K562 (cell line): ENCODE results near the gene TMEM163. TPM values are rescaled to one million over a fixed set of nuclear protein-coding genes. Genes with fewer than 3 reads are reported as not detected.

ENCODE experiments used
- ATAC-seq: fragments of 200-7000 bp; cut with Tn5 transposase; 3 replicates; pipeline ENCODE4 v1.9.1; 2020; ENCODE audit warnings: moderate library complexity
- BruUV-seq: library from RNA; stranded (reverse); fragments of 400-500 nt; replicated peaks from 2 replicates; lab custom pipeline; 2021; lab: Mats Ljungman, UMichigan
- CTCF ChIA-PET: fragments of 300-600 bp; formaldehyde crosslinking; extraction: SDS; loops from one replicate; lab custom pipeline; 2021; ENCODE audit warnings: low intra/inter-chr PET ratio; lab: Yijun Ruan, JAX
- POLR2A ChIA-PET: fragments of 300-600, 350-650 bp; sonication (Branson Sonifier 250); formaldehyde crosslinking; extraction: SDS; loops from one replicate; lab custom pipeline; 2021; ENCODE audit warnings: antibody characterized with exemption, inconsistent platforms; lab: Yijun Ruan, JAX
- DNase-seq, 4 experiments: peaks; one replicate each; pipeline versions ENCODE4 v3.0.0 to v3.0.0-alpha.2; 2011 to 2018; ENCODE audit warnings: low spot score in 3 of 4, mixed read lengths in 3 of 4; ENCODE audit errors: extremely low read depth in 1 of 4
- FAIRE-seq: peaks from 2 replicates; lab custom pipeline; 2011; peaks lifted over from hg19 to GRCh38; lab: Jason Lieb, UNC
- H2AFZ ChIP-seq: 2 replicates; pipeline ENCODE4 v1.6.0; 2011; ENCODE audit warnings: low read depth, low read length, control low read depth, inconsistent platforms
- H3K27ac ChIP-seq: fragments of 200-600 bp; 3 replicates; pipeline ENCODE4 v1.8.0; 2011; ENCODE audit warnings: low read depth, mild to moderate bottlenecking, control low read depth, inconsistent platforms, low read length, moderate library complexity, mixed read lengths; ENCODE audit errors: extremely low read depth
- H3K27me3 ChIP-seq, 2 experiments: fragments of 300-600 bp in 1 of 2; 2 replicates in 1 of 2; 3 replicates in 1 of 2; pipeline versions ENCODE4 v1.6.0 to v1.8.0; 2011; ENCODE audit warnings: inconsistent platforms in 2 of 2, low read length in 2 of 2, mild to moderate bottlenecking in 1 of 2, mixed read lengths in 1 of 2, moderate library complexity in 1 of 2; ENCODE audit not compliant: control insufficient read depth in 2 of 2, insufficient read depth in 2 of 2
- H3K36me3 ChIP-seq: fragments of 300-600 bp; 3 replicates; pipeline ENCODE4 v1.8.0; 2011; ENCODE audit warnings: mild to moderate bottlenecking, low read length, inconsistent platforms; ENCODE audit not compliant: control insufficient read depth, insufficient read depth
- H3K4me1 ChIP-seq, 2 experiments: fragments of 200-600 bp in 1 of 2; replicated peaks in 1 of 2; 2 replicates in 1 of 2; 3 replicates in 1 of 2; pipeline versions ENCODE4 v1.5.1 to v1.8.0; 2011; ENCODE audit warnings: inconsistent platforms in 2 of 2, low read length in 2 of 2, mild to moderate bottlenecking in 1 of 2, mixed read lengths in 1 of 2, moderate library complexity in 1 of 2; ENCODE audit not compliant: control insufficient read depth in 2 of 2, insufficient read depth in 2 of 2
- H3K4me2 ChIP-seq: 2 replicates; pipeline ENCODE4 v1.6.1; 2011; ENCODE audit warnings: low read length, control low read depth, inconsistent platforms, mixed read lengths; ENCODE audit not compliant: insufficient read depth
- H3K4me3 ChIP-seq: fragments of 200-600 bp; sonication (generic), shearing (Covaris generic); 2 replicates; pipeline ENCODE4 v1.5.1; 2016; ENCODE audit warnings: control low read depth, inconsistent platforms
- H3K79me2 ChIP-seq: fragments of 200-600 bp; 3 replicates; pipeline ENCODE4 v1.8.0; 2011; ENCODE audit warnings: low read length, inconsistent platforms; ENCODE audit not compliant: control insufficient read depth, insufficient read depth
- H3K9ac ChIP-seq, 2 experiments: 2 replicates each; pipeline versions ENCODE4 v1.6.0 to v1.6.1; 2011; ENCODE audit warnings: low read depth in 2 of 2, low read length in 2 of 2, control low read depth in 1 of 2, inconsistent platforms in 1 of 2, mild to moderate bottlenecking in 1 of 2, mixed read lengths in 1 of 2; ENCODE audit not compliant: insufficient read depth in 1 of 2
- H3K9me1 ChIP-seq: one replicate; pipeline ENCODE4 v1.6.0; 2011; ENCODE audit warnings: inconsistent platforms, mild to moderate bottlenecking, low read length, moderate library complexity; ENCODE audit not compliant: control insufficient read depth, insufficient read depth
- H3K9me3 ChIP-seq: replicated peaks from 2 replicates; pipeline ENCODE4 v1.5.1; 2011; ENCODE audit warnings: low read depth, low read length, inconsistent platforms; ENCODE audit not compliant: control insufficient read depth, insufficient read depth
- H4K20me1 ChIP-seq: replicated peaks from 2 replicates; pipeline ENCODE4 v1.6.1; 2011; ENCODE audit warnings: low read length, inconsistent platforms, mixed read lengths; ENCODE audit not compliant: control insufficient read depth, insufficient read depth
- ETV1 ChIP-seq: fragments of 450-650 bp; conservative IDR thresholded peaks from 2 replicates; pipeline ENCODE4 v1.6.1; 2016; ENCODE audit warnings: missing genetic modification characterization, control low read depth, low read depth, missing compliant biosample characterization
- NEUROD1 ChIP-seq: fragments of 150-350 bp; IDR thresholded peaks from 2 replicates; pipeline ENCODE4 v1.6.1; 2014; ENCODE audit warnings: borderline replicate concordance, low read length, low read depth; ENCODE audit not compliant: partially characterized antibody
- POLR2A ChIP-seq: fragments of 450-650 bp; conservative IDR thresholded peaks from 2 replicates; pipeline ENCODE4 v1.6.1; 2016
- TARDBP ChIP-seq: fragments of 450-650 bp; IDR thresholded peaks from 2 replicates; pipeline ENCODE4 v1.6.1; 2016
- ZNF174 ChIP-seq: fragments of 250-450 bp; sonication (Bioruptor Pico); IDR thresholded peaks from 2 replicates; pipeline ENCODE4 v1.4.0; 2020; ENCODE audit warnings: mild to moderate bottlenecking
- ZNF224 ChIP-seq: sonication (generic); formaldehyde crosslinking; IDR thresholded peaks from 2 replicates; pipeline ENCODE4 v1.8.0; 2022; ENCODE audit warnings: mild to moderate bottlenecking, missing genetic modification reagents
- WGBS: fragments of 100-300 bp; shearing (Covaris generic); methylation state at CpG from one replicate; pipeline ENCODE4 v1.1.6; 2016; ENCODE audit warnings: low coverage, mixed read lengths; ENCODE audit not compliant: insufficient coverage; ENCODE audit errors: missing lambda C conversion rate; 5-methylcytosine and 5-hydroxymethylcytosine counted together
- in situ Hi-C: fragments of 300-500 bp; cut with MboI; formaldehyde crosslinking; loops from 4 replicates; pipeline ENCODE4 v1.15.0; 2018; ENCODE audit warnings: inconsistent platforms, mixed read lengths
- intact Hi-C: fragments of 100-400 bp; cut with micrococcal nuclease; formaldehyde crosslinking; loops from 2 replicates; pipeline ENCODE4 v1.14.2; 2022
- polyA plus RNA-seq, 8 experiments: library from polyadenylated mRNA; depleted of rRNA in 4 of 8; stranded (reverse) in 5 of 8; unstranded in 3 of 8; fragments of >200 nt; fragmentation: Nextera tagmentation in 2 of 8; fragmentation: Illumina TruSeq in 1 of 8; extraction: Ambion mirVana in 2 of 8; extraction: Trizol in 1 of 8; gene quantifications; 2 replicates each; pipeline versions ENCODE4 v1.2.1 to v1.2.3, GENCODE V29; 2011 to 2014; ENCODE audit warnings: inconsistent platforms in 1 of 8, missing spikeins in 1 of 8
- total RNA-seq, 7 experiments: library from RNA; depleted of rRNA in 6 of 7; stranded (reverse); fragments of >200 nt in 6 of 7; fragmentation: Illumina TruSeq in 2 of 7; extraction: Trizol in 2 of 7; gene quantifications; 2 replicates each; pipeline versions ENCODE4 v1.2.1 to v1.2.3, GENCODE V29; 2011 to 2021; ENCODE audit warnings: low replicate concordance in 1 of 7
- TF ChIP-seq, protein P1 (sequence below): fragments of 450-650 bp; formaldehyde crosslinking; IDR thresholded peaks from 2 replicates; pipeline ENCODE4 v1.4.0; 2020; ENCODE audit warnings: mild to moderate bottlenecking, moderate library complexity
- TF ChIP-seq, protein P2 (sequence below): fragments of 250-450 bp; sonication (Bioruptor Pico); IDR thresholded peaks from 2 replicates; pipeline ENCODE4 v1.5.0; 2022; ENCODE audit warnings: mild to moderate bottlenecking
- TF ChIP-seq, protein P3 (sequence below): sonication (generic); formaldehyde crosslinking; IDR thresholded peaks from 2 replicates; pipeline ENCODE4 v1.8.0; 2022; ENCODE audit warnings: mild to moderate bottlenecking, low read depth, missing genetic modification reagents
- TF ChIP-seq, protein P4 (sequence below): fragments of 250-450 bp; sonication (Bioruptor Pico); IDR thresholded peaks from 2 replicates; pipeline ENCODE4 v1.5.0; 2020; ENCODE audit warnings: mild to moderate bottlenecking

Gene TMEM163
- total and polyA plus RNA-seq, 9 of the 15 experiments (the other 6 are each of a cell fraction or from before 2014, with no cell fraction given) = 0.04 to 0.68 (median 0.16) TPM; not detected in 3

DNA sequence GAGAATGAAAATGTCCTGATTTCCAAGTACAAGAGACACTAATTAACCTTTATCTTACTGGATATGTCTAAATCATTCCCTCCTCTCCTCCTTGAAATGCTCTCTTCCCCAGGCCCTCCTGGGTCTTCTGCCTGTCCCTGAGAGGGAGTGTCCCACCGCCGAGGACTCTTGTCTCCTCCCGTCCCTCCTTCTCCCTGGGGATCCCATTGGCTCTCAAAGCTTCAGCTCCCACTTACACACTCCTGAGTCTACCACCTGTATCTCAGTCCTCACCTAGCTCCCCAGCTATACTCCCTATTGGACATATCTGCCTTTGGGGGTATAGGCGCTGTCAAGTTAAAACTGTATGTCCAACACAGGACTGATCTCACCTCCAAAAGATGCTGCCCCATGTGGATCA is 116.1 kb downstream of the TMEM163 start:
- Histone ChIP-seq H3K36me3 (no peaks in the 10 kb centered on the region), H3K27me3 (peaks cover 10 to 15% of the 10 kb centered on the region in 2 experiments; a peak in 3 of 5 replicates), H3K9ac (no peak overlapping the region), H3K4me2 (no peak overlapping the region), H3K27ac (no peak overlapping the region), H4K20me1 (no peaks in the 10 kb centered on the region), H3K79me2 (no peaks in the 10 kb centered on the region), H3K9me3 (no peaks in the 10 kb centered on the region), H3K4me1 (peaks cover 0 to 3% of the 10 kb centered on the region in 2 experiments; a peak in 1 of 5 replicates), H3K4me3 (no peak overlapping the region), H2AFZ (no peak overlapping the region), H3K9me1 (no peaks in the 10 kb centered on the region)
- WGBS = 3% methylated on average over 4 of the region's 4 CpGs
- ATAC-seq (no peak), DNase-seq (no peak), FAIRE-seq (no peak)
- TF ChIP-seq ZNF224 (CRISPR knock-in tag) = no peak
- TF ChIP-seq, protein P1, sequence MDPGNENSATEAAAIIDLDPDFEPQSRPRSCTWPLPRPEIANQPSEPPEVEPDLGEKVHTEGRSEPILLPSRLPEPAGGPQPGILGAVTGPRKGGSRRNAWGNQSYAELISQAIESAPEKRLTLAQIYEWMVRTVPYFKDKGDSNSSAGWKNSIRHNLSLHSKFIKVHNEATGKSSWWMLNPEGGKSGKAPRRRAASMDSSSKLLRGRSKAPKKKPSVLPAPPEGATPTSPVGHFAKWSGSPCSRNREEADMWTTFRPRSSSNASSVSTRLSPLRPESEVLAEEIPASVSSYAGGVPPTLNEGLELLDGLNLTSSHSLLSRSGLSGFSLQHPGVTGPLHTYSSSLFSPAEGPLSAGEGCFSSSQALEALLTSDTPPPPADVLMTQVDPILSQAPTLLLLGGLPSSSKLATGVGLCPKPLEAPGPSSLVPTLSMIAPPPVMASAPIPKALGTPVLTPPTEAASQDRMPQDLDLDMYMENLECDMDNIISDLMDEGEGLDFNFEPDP (CRISPR knock-in tag) = no peak
- POLR2A ChIA-PET = no interaction called here
- in situ Hi-C loops (no loop called here), intact Hi-C loops (no loop called here)
- BruUV-seq = no TSS peak
- CTCF ChIA-PET = no interaction called here

DNA sequence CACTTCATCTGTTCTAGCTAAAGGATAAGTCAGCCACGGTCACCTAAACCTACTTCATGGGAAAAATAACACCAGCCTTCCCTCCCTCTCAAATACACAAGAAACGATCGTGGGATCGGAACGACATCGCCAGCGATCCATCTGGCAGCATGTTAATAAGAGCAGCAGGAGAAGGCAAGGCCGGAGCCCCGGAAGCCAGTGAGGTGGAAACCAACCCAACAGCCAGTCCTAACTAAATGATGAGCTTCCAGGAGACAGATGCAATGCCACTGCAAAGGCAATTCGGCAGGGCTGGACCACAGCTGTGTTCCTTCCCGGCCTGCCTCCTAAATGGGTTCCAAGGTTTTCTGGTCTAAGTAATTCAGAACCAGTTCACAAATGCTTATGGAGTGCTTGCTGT is 117.5 kb downstream of the TMEM163 start:
- H3K27ac ChIP-seq = no peak overlapping the region
- H3K36me3 ChIP-seq = no peaks in the 10 kb centered on the region
- no peaks in the 10 kb centered on the region for H3K9me1 ChIP-seq
- no peaks in the 10 kb centered on the region for H3K9me3 ChIP-seq
- H3K27me3 ChIP-seq = peaks cover 6 to 8% of the 10 kb centered on the region in 2 experiments; a peak in 3 of 5 replicates
- H3K9ac ChIP-seq = no peak overlapping the region
- intact Hi-C loops = no loop called here
- ChIA-PET POLR2A (no interaction called here), CTCF (no interaction called here)
- H3K4me3 ChIP-seq = no peak overlapping the region
- DNase-seq (no peak), FAIRE-seq (no peak), ATAC-seq (no peak)
- H3K79me2 ChIP-seq = no peaks in the 10 kb centered on the region
- no peak overlapping the region for H3K4me2 ChIP-seq
- in situ Hi-C loops = no loop called here
- no peaks in the 10 kb centered on the region for H4K20me1 ChIP-seq
- under 1% methylated on average over 11 of the region's 11 CpGs for WGBS
- H3K4me1 ChIP-seq = peaks cover 0 to 3% of the 10 kb centered on the region in 2 experiments; a peak in 1 of 5 replicates
- no TSS peak for BruUV-seq
- H2AFZ ChIP-seq = no peak overlapping the region
- TF ChIP-seq, protein P2, sequence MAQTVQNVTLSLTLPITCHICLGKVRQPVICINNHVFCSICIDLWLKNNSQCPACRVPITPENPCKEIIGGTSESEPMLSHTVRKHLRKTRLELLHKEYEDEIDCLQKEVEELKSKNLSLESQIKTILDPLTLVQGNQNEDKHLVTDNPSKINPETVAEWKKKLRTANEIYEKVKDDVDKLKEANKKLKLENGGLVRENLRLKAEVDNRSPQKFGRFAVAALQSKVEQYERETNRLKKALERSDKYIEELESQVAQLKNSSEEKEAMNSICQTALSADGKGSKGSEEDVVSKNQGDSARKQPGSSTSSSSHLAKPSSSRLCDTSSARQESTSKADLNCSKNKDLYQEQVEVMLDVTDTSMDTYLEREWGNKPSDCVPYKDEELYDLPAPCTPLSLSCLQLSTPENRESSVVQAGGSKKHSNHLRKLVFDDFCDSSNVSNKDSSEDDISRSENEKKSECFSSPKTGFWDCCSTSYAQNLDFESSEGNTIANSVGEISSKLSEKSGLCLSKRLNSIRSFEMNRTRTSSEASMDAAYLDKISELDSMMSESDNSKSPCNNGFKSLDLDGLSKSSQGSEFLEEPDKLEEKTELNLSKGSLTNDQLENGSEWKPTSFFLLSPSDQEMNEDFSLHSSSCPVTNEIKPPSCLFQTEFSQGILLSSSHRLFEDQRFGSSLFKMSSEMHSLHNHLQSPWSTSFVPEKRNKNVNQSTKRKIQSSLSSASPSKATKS (CRISPR knock-in tag) = no peak
- no peak for TF ChIP-seq ETV1
- no peak for TF ChIP-seq TARDBP
- TF ChIP-seq ZNF174 (CRISPR knock-in tag) = no peak
- TF ChIP-seq NEUROD1 = no peak
- TF ChIP-seq, protein P3, sequence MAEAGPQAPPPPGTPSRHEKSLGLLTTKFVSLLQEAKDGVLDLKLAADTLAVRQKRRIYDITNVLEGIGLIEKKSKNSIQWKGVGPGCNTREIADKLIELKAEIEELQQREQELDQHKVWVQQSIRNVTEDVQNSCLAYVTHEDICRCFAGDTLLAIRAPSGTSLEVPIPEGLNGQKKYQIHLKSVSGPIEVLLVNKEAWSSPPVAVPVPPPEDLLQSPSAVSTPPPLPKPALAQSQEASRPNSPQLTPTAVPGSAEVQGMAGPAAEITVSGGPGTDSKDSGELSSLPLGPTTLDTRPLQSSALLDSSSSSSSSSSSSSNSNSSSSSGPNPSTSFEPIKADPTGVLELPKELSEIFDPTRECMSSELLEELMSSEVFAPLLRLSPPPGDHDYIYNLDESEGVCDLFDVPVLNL (CRISPR knock-in tag) = no peak
- no peak for TF ChIP-seq POLR2A
- TF ChIP-seq, protein P4, sequence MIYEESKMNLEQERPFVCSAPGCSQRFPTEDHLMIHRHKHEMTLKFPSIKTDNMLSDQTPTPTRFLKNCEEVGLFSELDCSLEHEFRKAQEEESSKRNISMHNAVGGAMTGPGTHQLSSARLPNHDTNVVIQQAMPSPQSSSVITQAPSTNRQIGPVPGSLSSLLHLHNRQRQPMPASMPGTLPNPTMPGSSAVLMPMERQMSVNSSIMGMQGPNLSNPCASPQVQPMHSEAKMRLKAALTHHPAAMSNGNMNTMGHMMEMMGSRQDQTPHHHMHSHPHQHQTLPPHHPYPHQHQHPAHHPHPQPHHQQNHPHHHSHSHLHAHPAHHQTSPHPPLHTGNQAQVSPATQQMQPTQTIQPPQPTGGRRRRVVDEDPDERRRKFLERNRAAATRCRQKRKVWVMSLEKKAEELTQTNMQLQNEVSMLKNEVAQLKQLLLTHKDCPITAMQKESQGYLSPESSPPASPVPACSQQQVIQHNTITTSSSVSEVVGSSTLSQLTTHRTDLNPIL (CRISPR knock-in tag) = no peak
